Measurements from ENCODE around the gene OS9. TPM values are rescaled to one million over a fixed set of nuclear protein-coding genes. Genes with fewer than 3 reads are reported as not detected.

The OS9 gene
- total and polyA plus RNA-seq, 2 of the 4 experiments (the other 2 are of a cell fraction), result 159 to 272 TPM

DNA sequence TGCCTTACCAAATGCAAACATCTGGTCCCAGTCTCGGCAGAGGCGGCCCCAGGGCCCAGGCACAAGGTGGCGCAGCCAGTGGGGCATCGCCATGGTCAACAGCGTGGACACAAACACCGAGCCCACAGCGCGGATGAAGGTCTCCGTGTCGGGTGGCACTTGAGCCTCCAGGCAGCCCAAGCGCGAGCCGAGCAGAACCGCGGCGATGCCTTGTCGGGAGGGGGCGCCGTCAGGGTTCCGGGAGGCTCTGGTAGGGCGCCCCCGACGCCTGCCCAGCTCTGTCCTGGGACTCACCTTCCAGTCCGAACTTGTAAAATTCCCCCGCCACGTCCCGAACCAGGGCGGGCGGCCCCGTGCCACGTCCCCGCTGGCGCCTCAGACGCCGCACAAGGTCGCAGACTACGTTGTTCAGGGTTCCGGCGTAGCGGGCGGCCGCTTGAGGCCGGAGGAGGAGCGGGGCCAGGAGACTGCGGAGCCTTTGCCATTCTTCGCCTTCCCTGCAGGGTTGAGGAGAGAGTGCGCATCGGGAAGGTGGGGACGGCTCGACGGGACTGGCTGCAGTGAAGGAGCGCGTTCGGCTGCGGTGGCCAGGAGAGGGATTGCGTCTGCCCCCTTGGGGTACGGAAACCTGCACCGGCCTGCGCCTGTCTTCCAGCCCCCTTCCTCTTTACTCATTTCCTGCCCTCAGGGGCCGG, 71.2 kb downstream of the OS9 start:
- Histone ChIP-seq H4K91ac (ENCODE audit: insufficient read depth, low read depth, low read length) (no peak overlapping the region), H2BK5ac (ENCODE audit: low read depth, low read length, poor library complexity, severe bottlenecking) (no peak overlapping the region), H3K27me3 (ENCODE audit: control insufficient read depth, insufficient read depth, low read length) (peaks cover 43% of the 10 kb centered on the region), H3K56ac (ENCODE audit: extremely low read depth, insufficient read depth, low read length) (no peak overlapping the region), H3K9me1 (ENCODE audit: insufficient read depth, low read length) (0 out of 2 replicates have a peak, but pooled peaks cover 3% of the 10 kb centered on the region), H3K36me3 (ENCODE audit: control insufficient read depth, insufficient read depth, low read length) (peaks cover 1% of the 10 kb centered on the region; the same call in 1 of the 2 replicates), H2AK5ac (ENCODE audit: low read depth, low read length) (no peak overlapping the region), H4K20me1 (ENCODE audit: insufficient read depth, low read length) (no peaks in the 10 kb centered on the region), H3K4me1 (ENCODE audit: control insufficient read depth, insufficient read depth, low read length) (peaks cover 8% of the 10 kb centered on the region; the same call in 1 of the 2 replicates), H4K5ac (ENCODE audit: low read depth, low read length) (no peak overlapping the region), H3K9me3 (ENCODE audit: control insufficient read depth, insufficient read depth, low read length) (peaks cover 2% of the 10 kb centered on the region; the same call in 1 of the 2 replicates), H3K14ac (replicated peaks; ENCODE audit: low read depth, low read length) (0 out of 2 replicates have a peak overlapping the region, but pooled peaks have one; percentile 29), H2BK20ac (ENCODE audit: low read depth, low read length) (no peak overlapping the region), H3K27ac (ENCODE audit: insufficient read depth, low read length) (no peak overlapping the region), H3K79me1 (ENCODE audit: low read depth in 1 of 2, low read length in 2 of 2) (no peaks in the 10 kb centered on the region), H2AFZ (replicated peaks; ENCODE audit: low read length, poor library complexity) (peak overlapping the region; percentile 82), H3K4me3 (ENCODE audit: insufficient read depth, low read depth, low read length) (peak overlapping the region; percentile 35), H4K8ac (ENCODE audit: low read depth in 2 of 2, low read length in 2 of 2) (no peak overlapping the region), H2BK15ac (ENCODE audit: low read depth, low read length) (no peak overlapping the region), H3K4me2 (ENCODE audit: low read depth, low read length) (peak overlapping the region; percentile 68), H3K23ac (ENCODE audit: low read depth, low read length) (peak overlapping the region; percentile 35), H2AK9ac (replicated peaks; ENCODE audit: low read depth, low read length, poor library complexity) (peak overlapping the region; percentile 52), H3K4ac (ENCODE audit: low read depth, low read length) (no peak overlapping the region; the same call in 1 of the 2 replicates), H3K9ac (ENCODE audit: low read depth, low read length) (no peak overlapping the region), H2BK120ac (ENCODE audit: low read depth, low read length) (no peak overlapping the region), H3K18ac (ENCODE audit: low read depth, low read length) (no peak overlapping the region)
- CTCF ChIA-PET, result no interaction called here
- ATAC-seq (ENCODE audit: low read depth) (peak; percentile 74), DNase-seq (peak; percentile 17)
- BruUV-seq (replicated peaks), result no TSS peak
- in situ Hi-C loops (cut with MboI; ENCODE audit: low sequenced_read_pairs) (no loop called here), dilution Hi-C loops (cut with HindIII; ENCODE audit: low sequenced_read_pairs, unreplicated experiment) (no loop called here), intact Hi-C loops (cut with micrococcal nuclease) (no loop called here)
- POLR2A ChIA-PET (ENCODE audit: unreplicated experiment), result no interaction called here
- WGBS, 2 experiments (ENCODE audit: extremely low coverage in 2 of 2, insufficient read length in 1 of 2), result 2% methylated on average over 34 of the region's 60 CpGs; no CpG with 5 or more reads in 1 of the 2 experiments
- TF ChIP-seq CEBPB (IDR thresholded peaks at IDR 0.05; ENCODE audit: low read depth, low read length), result no peak
- TF ChIP-seq SMC3 (IDR thresholded peaks at IDR 0.05; ENCODE audit: low read depth, low read length), result no peak
- TF ChIP-seq MAFK (IDR thresholded peaks at IDR 0.05; ENCODE audit: low read depth, low read length), result no peak
- TF ChIP-seq RFX5 (IDR thresholded peaks at IDR 0.05; ENCODE audit: low read depth, low read length), result no peak
- TF ChIP-seq POLR2A (IDR thresholded peaks at IDR 0.05; ENCODE audit: low read depth, low read length), result no peak
- TF ChIP-seq NFE2L2 (IDR thresholded peaks at IDR 0.05; ENCODE audit: low read depth, low read length), result no peak
- no peak for TF ChIP-seq MXI1 (IDR thresholded peaks at IDR 0.05; ENCODE audit: borderline replicate concordance, low read depth, low read length)
- TF ChIP-seq, protein P1, sequence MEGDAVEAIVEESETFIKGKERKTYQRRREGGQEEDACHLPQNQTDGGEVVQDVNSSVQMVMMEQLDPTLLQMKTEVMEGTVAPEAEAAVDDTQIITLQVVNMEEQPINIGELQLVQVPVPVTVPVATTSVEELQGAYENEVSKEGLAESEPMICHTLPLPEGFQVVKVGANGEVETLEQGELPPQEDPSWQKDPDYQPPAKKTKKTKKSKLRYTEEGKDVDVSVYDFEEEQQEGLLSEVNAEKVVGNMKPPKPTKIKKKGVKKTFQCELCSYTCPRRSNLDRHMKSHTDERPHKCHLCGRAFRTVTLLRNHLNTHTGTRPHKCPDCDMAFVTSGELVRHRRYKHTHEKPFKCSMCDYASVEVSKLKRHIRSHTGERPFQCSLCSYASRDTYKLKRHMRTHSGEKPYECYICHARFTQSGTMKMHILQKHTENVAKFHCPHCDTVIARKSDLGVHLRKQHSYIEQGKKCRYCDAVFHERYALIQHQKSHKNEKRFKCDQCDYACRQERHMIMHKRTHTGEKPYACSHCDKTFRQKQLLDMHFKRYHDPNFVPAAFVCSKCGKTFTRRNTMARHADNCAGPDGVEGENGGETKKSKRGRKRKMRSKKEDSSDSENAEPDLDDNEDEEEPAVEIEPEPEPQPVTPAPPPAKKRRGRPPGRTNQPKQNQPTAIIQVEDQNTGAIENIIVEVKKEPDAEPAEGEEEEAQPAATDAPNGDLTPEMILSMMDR (conservative IDR thresholded peaks at IDR 0.05; ENCODE audit: low read depth, low read length), result peak; percentile 31
- TF ChIP-seq CHD1 (IDR thresholded peaks at IDR 0.05; ENCODE audit: low read depth, low read length), result no peak

Data from IMR-90 (cell line).